ENCODE measurements around the gene HOOK2. TPM values are rescaled to one million over a fixed set of nuclear protein-coding genes. Genes with fewer than 3 reads are reported as not detected.

The HOOK2 gene
- polyA plus RNA-seq, 3 donors, result 0.55 to 28.6 (median 1.1) TPM

GRCh38 chr19:12751635-12752034 lies 23.7 kb downstream of the HOOK2 start, which contains the start of gene BEST2:
TSS of gene BEST2 (plus strand) at chr19:12751791. CDS start at chr19:12752593, 802 bp downstream.
- Histone ChIP-seq H3K36me3 (replicated peaks in 1 of 2; ENCODE audit: control insufficient read depth in 1 of 2, insufficient read depth in 2 of 2, low read length in 2 of 2) (peaks cover 12 to 17% of the 10 kb centered on the region in 2 donors), H3K27ac (ENCODE audit: low read depth in 1 of 2, low read length in 2 of 2) (no peak within 1 kb of the TSS), H3K9ac (ENCODE audit: insufficient read depth, low read length, poor library complexity, severe bottlenecking) (no peak within 1 kb of the TSS), H3K27me3 (ENCODE audit: control insufficient read depth in 2 of 2, insufficient read depth in 2 of 2, low read length in 2 of 2) (peaks cover 0 to 15% of the 10 kb centered on the region in 2 donors), H3K4me2 (replicated peaks; ENCODE audit: extremely low read depth, low read length, poor library complexity, severe bottlenecking) (no peak within 1 kb of the TSS), H3K9me3 (replicated peaks in 1 of 2; ENCODE audit: control insufficient read depth in 1 of 2, insufficient read depth in 1 of 2, low read length in 2 of 2) (peaks cover 13 to 15% of the 10 kb centered on the region in 2 donors), H2AFZ (ENCODE audit: insufficient read depth, low read depth, low read length, poor library complexity, severe bottlenecking) (no peak within 1 kb of the TSS), H3K4me3 (replicated peaks in 1 of 3; ENCODE audit: low read depth in 2 of 3, low read length in 3 of 3) (no peak within 1 kb of the TSS), H4K20me1 (ENCODE audit: insufficient read depth, low read length) (no peaks in the 10 kb centered on the region), H3K79me2 (ENCODE audit: insufficient read depth, low read length) (no peaks in the 10 kb centered on the region), H3K4me1 (ENCODE audit: control insufficient read depth in 1 of 2, insufficient read depth in 2 of 2, low read length in 2 of 2) (no peaks in the 10 kb centered on the region)
- H3K36me3 Mint-ChIP-seq, result peaks cover 17 to 18% of the 10 kb centered on the region in 2 donors
- peaks cover 12 to 16% (median 14%) of the 10 kb centered on the region in 7 donors for H3K9me3 Mint-ChIP-seq
- no peak for DNase-seq
- WGBS (ENCODE audit: insufficient coverage), result 78% methylated on average over 12 of the region's 14 CpGs
- no peak within 1 kb of the TSS for H3K4me3 Mint-ChIP-seq
- peaks cover 4% of the 10 kb centered on the region for H3K4me1 Mint-ChIP-seq
- no peak for TF ChIP-seq CTCF (IDR thresholded peaks at IDR 0.05)
- H3K27ac Mint-ChIP-seq, result no peak within 1 kb of the TSS
- intact Hi-C loops (cut with micrococcal nuclease), result no loop called here
- H3K27me3 Mint-ChIP-seq (ENCODE audit: low read depth in 3 of 3), result peaks cover 22 to 36% (median 31%) of the 10 kb centered on the region in 3 donors

DNA sequence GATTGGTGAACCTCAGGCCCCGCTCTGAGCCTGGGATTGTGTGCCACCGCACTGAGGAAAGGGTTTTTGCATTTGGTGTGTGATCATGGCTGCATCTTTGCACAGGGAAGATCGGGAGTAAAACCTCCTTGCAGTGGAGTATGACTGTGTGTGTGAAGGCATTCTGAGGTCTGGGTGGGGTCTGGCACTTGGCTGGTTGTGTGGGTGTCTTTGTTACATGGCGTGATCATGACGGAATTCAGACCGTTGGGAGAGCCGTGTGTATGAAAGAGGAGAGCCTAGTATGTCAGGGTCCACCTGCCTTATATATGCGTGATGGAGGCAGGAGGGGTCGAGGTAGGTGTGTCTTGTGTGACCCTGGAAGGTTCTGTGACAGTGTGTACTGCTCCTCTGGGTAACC lies 24.5 kb downstream of the HOOK2 start:
- Histone ChIP-seq H3K4me1 (ENCODE audit: control insufficient read depth in 1 of 2, insufficient read depth in 2 of 2, low read length in 2 of 2) (no peaks in the 10 kb centered on the region), H3K79me2 (ENCODE audit: insufficient read depth, low read length) (no peaks in the 10 kb centered on the region), H3K36me3 (replicated peaks in 1 of 2; ENCODE audit: control insufficient read depth in 1 of 2, insufficient read depth in 2 of 2, low read length in 2 of 2) (peaks cover 16 to 25% of the 10 kb centered on the region in 2 donors), H3K4me2 (replicated peaks; ENCODE audit: extremely low read depth, low read length, poor library complexity, severe bottlenecking) (no peak overlapping the region), H3K9me3 (replicated peaks in 1 of 2; ENCODE audit: control insufficient read depth in 1 of 2, insufficient read depth in 1 of 2, low read length in 2 of 2) (peaks cover 13 to 18% of the 10 kb centered on the region in 2 donors), H2AFZ (ENCODE audit: insufficient read depth, low read depth, low read length, poor library complexity, severe bottlenecking) (no peak overlapping the region), H3K4me3 (replicated peaks in 1 of 3; ENCODE audit: low read depth in 2 of 3, low read length in 3 of 3) (no peak overlapping the region), H3K9ac (ENCODE audit: insufficient read depth, low read length, poor library complexity, severe bottlenecking) (no peak overlapping the region), H4K20me1 (ENCODE audit: insufficient read depth, low read length) (no peaks in the 10 kb centered on the region), H3K27me3 (ENCODE audit: control insufficient read depth in 2 of 2, insufficient read depth in 2 of 2, low read length in 2 of 2) (peaks cover 0 to 15% of the 10 kb centered on the region in 2 donors), H3K27ac (ENCODE audit: low read depth in 1 of 2, low read length in 2 of 2) (no peak overlapping the region)
- no peak overlapping the region for H3K4me3 Mint-ChIP-seq
- no peak overlapping the region for H3K27ac Mint-ChIP-seq
- peaks cover 22 to 35% (median 31%) of the 10 kb centered on the region in 3 donors for H3K27me3 Mint-ChIP-seq (ENCODE audit: low read depth in 3 of 3)
- DNase-seq, result no peak
- H3K9me3 Mint-ChIP-seq, result peaks cover 12 to 19% (median 16%) of the 10 kb centered on the region in 7 donors
- peaks cover 4% of the 10 kb centered on the region for H3K4me1 Mint-ChIP-seq
- no peak for TF ChIP-seq CTCF (IDR thresholded peaks at IDR 0.05)
- H3K36me3 Mint-ChIP-seq, result peaks cover 22 to 26% of the 10 kb centered on the region in 2 donors
- WGBS (ENCODE audit: insufficient coverage), result 92% methylated on average over 9 of the region's 9 CpGs
- intact Hi-C loops (cut with micrococcal nuclease), result no loop called here

All from CD14-positive monocyte (primary cell).